Mammary epithelial cell (primary cell): ENCODE results near the gene APOLD1.

Source experiments
- EZH2 ChIP-seq: IDR thresholded peaks from 2 replicates; pipeline ENCODE4 v1.6.1; 2012; ENCODE audit warnings: low read length, inconsistent platforms, borderline replicate concordance
- TF ChIP-seq, protein P1 (sequence below), 2 donors: IDR thresholded peaks in 1 of 2; conservative IDR thresholded peaks in 1 of 2; 2 replicates each; pipeline ENCODE4 v1.5.1; 2011 to 2012; ENCODE audit warnings: inconsistent platforms in 2 of 2, low read length in 2 of 2, mild to moderate bottlenecking in 2 of 2, control low read depth in 1 of 2, low read depth in 1 of 2; ENCODE audit not compliant: insufficient read depth in 1 of 2; ENCODE audit errors: extremely low read depth in 1 of 2

DNA sequence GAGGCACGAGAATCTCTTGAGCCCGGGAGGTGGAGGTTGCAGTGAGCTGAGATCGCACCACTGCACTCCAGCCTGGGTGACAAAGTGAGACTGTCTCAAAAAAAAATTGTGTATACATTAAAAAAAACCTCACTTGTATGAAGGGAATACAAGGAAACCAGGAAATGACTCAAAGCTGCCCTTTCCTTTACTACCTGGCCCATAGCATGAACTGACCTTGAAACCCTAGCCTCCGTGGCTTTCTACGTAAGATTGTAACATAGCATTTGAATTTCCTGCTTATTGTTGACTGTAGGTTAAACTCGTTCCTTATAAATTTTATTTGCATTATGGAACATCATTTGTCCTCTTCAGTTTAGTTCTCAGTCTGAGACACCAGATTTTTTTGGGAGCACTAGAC, 18.6 kb downstream of the APOLD1 start:
- TF ChIP-seq, protein P1, sequence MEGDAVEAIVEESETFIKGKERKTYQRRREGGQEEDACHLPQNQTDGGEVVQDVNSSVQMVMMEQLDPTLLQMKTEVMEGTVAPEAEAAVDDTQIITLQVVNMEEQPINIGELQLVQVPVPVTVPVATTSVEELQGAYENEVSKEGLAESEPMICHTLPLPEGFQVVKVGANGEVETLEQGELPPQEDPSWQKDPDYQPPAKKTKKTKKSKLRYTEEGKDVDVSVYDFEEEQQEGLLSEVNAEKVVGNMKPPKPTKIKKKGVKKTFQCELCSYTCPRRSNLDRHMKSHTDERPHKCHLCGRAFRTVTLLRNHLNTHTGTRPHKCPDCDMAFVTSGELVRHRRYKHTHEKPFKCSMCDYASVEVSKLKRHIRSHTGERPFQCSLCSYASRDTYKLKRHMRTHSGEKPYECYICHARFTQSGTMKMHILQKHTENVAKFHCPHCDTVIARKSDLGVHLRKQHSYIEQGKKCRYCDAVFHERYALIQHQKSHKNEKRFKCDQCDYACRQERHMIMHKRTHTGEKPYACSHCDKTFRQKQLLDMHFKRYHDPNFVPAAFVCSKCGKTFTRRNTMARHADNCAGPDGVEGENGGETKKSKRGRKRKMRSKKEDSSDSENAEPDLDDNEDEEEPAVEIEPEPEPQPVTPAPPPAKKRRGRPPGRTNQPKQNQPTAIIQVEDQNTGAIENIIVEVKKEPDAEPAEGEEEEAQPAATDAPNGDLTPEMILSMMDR (conservative IDR thresholded peaks at IDR 0.05 in 1 of 2, IDR thresholded peaks at IDR 0.05 in 1 of 2; ENCODE audit: extremely low read depth in 1 of 2, insufficient read depth in 1 of 2, low read depth in 1 of 2, low read length in 2 of 2), result no peak
- no peak for TF ChIP-seq EZH2
